Measurements from ENCODE around the gene EGFR. TPM values are rescaled to one million over a fixed set of nuclear protein-coding genes. Genes with fewer than 3 reads are reported as not detected.
A peak's percentile ranks its signal among the peaks of the same experiment; 100 is the strongest.

The EGFR gene
- total RNA-seq, 6 experiments from 2014 or later = 59.3 to 127 (median 93.7) TPM

DNA sequence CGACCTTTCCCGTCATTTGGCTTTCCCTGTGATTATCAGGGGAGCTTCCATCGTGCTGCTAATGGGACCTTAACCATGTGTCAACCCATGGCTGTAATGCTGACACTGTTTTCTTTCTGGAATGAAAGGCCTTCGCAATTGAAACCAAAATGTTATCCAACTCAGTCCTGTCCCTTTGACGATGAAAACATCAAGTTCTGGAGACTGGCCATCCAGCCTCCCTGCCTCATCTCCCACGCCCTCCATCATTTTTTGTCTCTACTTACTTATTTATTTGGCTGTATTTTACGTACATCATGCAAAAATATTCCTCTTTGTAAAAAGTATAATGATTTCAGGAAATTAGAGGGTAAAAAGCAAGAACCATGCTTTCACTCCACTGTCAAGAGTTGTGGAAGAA lies 69.8 kb downstream of the EGFR start:
- peaks cover 0 to 39% (median 22%) of the 10 kb centered on the region in 4 donors for H3K4me1 ChIP-seq
- DNase-seq (no peak), ATAC-seq (no peak)
- no peak overlapping the region for H3K27ac ChIP-seq
- 48% methylated on average over 7 of the region's 7 CpGs for WGBS (ENCODE audit: insufficient coverage, low coverage, low lambda C conversion rate, missing lambda C conversion rate)
- intact Hi-C loops (cut with DNase I) = no loop called here
- H3K9me3 ChIP-seq = no peaks in the 10 kb centered on the region
- H3K36me3 ChIP-seq = no peaks in the 10 kb centered on the region
- no peak overlapping the region for H3K4me3 ChIP-seq
- no peaks in the 10 kb centered on the region for H3K27me3 ChIP-seq
- TF ChIP-seq, protein P1, sequence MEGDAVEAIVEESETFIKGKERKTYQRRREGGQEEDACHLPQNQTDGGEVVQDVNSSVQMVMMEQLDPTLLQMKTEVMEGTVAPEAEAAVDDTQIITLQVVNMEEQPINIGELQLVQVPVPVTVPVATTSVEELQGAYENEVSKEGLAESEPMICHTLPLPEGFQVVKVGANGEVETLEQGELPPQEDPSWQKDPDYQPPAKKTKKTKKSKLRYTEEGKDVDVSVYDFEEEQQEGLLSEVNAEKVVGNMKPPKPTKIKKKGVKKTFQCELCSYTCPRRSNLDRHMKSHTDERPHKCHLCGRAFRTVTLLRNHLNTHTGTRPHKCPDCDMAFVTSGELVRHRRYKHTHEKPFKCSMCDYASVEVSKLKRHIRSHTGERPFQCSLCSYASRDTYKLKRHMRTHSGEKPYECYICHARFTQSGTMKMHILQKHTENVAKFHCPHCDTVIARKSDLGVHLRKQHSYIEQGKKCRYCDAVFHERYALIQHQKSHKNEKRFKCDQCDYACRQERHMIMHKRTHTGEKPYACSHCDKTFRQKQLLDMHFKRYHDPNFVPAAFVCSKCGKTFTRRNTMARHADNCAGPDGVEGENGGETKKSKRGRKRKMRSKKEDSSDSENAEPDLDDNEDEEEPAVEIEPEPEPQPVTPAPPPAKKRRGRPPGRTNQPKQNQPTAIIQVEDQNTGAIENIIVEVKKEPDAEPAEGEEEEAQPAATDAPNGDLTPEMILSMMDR (IDR thresholded peaks at IDR 0.05) = no peak
- TF ChIP-seq POLR2A (IDR thresholded peaks at IDR 0.05) = no peak

DNA sequence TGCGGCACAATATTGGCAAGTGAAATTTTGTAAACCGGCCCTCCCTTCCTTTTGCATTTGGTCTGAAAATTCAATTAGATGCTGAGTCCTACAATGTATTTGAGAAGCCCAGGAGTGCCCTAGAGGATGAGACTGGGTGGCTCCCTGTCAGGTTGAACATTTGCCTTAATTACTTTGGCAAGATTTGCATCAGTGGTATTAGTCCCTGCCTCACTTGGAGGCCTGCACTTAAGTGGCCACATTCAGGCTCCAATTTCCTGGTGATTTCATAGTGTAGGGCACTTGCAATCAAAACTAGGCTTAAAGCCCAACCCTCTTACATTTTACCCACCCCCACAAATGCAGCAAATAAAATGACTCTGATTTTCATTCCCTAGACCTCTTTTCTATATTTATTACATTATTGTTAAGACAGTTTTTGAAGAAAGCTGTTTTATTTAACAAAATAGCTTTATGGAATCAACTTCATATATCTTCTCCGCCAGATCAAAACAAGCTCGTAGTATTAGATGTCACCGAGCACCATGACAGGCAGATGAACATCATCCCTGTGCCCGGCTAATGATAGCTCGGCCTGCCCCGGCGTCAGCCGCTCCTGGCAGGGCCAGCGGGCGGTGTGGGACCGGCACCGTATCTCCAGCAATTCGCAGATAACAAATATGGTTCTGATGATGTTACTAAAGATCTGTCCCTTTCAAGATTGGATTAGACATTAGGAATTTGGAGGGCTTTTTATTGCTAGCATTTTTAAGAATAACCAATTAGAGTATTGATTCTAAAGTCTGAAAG lies 73.6 kb downstream of the EGFR start:
- H3K4me1 ChIP-seq = peaks cover 0 to 39% (median 18%) of the 10 kb centered on the region in 4 donors
- peak overlapping the region in 2 of 3 donors; percentile 65 to 72 for H3K27ac ChIP-seq
- no peak for TF ChIP-seq POLR2A (IDR thresholded peaks at IDR 0.05)
- TF ChIP-seq, protein P1 (IDR thresholded peaks at IDR 0.05) = no peak
- no peaks in the 10 kb centered on the region for H3K36me3 ChIP-seq
- no peaks in the 10 kb centered on the region for H3K9me3 ChIP-seq
- 83% methylated on average over 15 of the region's 15 CpGs for WGBS (ENCODE audit: insufficient coverage, low coverage, low lambda C conversion rate, missing lambda C conversion rate)
- intact Hi-C loops (cut with DNase I) = no loop called here
- H3K27me3 ChIP-seq = no peaks in the 10 kb centered on the region
- DNase-seq (no peak), ATAC-seq (peak; percentile 4 to 54 (median 26))
- no peak overlapping the region for H3K4me3 ChIP-seq

DNA sequence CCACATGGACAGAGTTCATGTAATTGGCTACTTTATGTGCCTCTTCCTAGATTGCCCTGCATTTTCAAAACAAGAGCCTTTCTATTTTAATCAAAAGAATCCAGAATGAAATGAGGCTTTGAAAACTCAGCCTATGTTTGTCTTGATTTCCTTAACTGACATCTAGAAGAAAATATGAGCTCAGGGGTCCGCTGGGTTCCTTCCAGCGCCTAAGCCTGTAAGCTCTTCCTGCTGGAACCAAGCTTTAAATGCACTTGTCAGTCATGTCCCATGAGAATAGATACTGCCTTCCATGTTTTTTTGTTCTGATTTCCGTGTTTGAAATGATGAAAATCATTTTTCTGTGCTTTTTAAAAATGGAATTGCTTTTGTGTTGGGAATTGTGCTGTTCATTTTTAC lies 74.2 kb downstream of the EGFR start:
- DNase-seq (no peak), ATAC-seq (no peak)
- TF ChIP-seq POLR2A (IDR thresholded peaks at IDR 0.05) = no peak
- TF ChIP-seq, protein P1 (IDR thresholded peaks at IDR 0.05) = no peak
- Histone ChIP-seq H3K9me3 (no peaks in the 10 kb centered on the region), H3K4me3 (no peak overlapping the region), H3K27ac (peak overlapping the region in 2 of 3 donors; percentile 65 to 72), H3K27me3 (no peaks in the 10 kb centered on the region), H3K36me3 (no peaks in the 10 kb centered on the region), H3K4me1 (peaks cover 0 to 39% (median 18%) of the 10 kb centered on the region in 4 donors)
- 66% methylated on average over 3 of the region's 3 CpGs for WGBS (ENCODE audit: insufficient coverage, low coverage, low lambda C conversion rate, missing lambda C conversion rate)
- intact Hi-C loops (cut with DNase I) = no loop called here

DNA sequence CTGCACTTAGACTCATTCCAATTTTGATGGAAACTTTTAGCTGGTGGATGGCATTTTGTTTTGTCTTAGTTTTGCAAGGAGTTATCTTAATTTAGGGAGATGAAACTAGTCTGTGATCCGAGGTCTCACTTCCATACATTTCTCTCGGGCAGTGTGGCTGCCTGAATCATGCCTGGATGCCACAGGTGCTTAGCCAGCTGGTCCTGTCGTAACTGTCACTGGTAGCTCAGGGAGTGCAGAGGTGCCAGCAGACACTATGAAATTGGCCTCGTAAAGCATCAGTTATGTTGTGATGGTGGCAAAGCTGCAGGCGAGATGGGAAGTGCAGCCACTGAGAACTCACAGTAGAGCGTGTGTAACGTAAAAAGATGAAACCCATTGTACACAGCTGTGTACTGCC lies 74.9 kb downstream of the EGFR start:
- Histone ChIP-seq H3K27me3 (no peaks in the 10 kb centered on the region), H3K27ac (no peak overlapping the region), H3K36me3 (no peaks in the 10 kb centered on the region), H3K4me3 (no peak overlapping the region), H3K4me1 (peaks cover 0 to 43% (median 18%) of the 10 kb centered on the region in 4 donors), H3K9me3 (no peaks in the 10 kb centered on the region)
- ATAC-seq = no peak
- 86% methylated on average over 7 of the region's 7 CpGs for WGBS (ENCODE audit: insufficient coverage, low coverage, low lambda C conversion rate, missing lambda C conversion rate)
- TF ChIP-seq, protein P1 (IDR thresholded peaks at IDR 0.05) = no peak
- TF ChIP-seq POLR2A (IDR thresholded peaks at IDR 0.05) = no peak
- DNase-seq = no peak
- intact Hi-C loops (cut with DNase I) = no loop called here

Measured in right lobe of liver (tissue), 6 donors.